Measurements from ENCODE around the gene ANKRD24. TPM values are rescaled to one million over a fixed set of nuclear protein-coding genes. Genes with fewer than 3 reads are reported as not detected.
A peak's percentile ranks its signal among the peaks of the same experiment; 100 is the strongest.
"Not testable (repeated sequence)": the region's sequence is repeated elsewhere in the genome, so short reads cannot be mapped to it uniquely, and the experiment has no call there.

The ANKRD24 gene
- polyA plus RNA-seq (ENCODE audit: insufficient read length in 4 of 4) = 1 to 10 TPM in 2 of 4 donors, under 1 TPM in 2; 0.89 to 1.4 (median 1.0) TPM

DNA sequence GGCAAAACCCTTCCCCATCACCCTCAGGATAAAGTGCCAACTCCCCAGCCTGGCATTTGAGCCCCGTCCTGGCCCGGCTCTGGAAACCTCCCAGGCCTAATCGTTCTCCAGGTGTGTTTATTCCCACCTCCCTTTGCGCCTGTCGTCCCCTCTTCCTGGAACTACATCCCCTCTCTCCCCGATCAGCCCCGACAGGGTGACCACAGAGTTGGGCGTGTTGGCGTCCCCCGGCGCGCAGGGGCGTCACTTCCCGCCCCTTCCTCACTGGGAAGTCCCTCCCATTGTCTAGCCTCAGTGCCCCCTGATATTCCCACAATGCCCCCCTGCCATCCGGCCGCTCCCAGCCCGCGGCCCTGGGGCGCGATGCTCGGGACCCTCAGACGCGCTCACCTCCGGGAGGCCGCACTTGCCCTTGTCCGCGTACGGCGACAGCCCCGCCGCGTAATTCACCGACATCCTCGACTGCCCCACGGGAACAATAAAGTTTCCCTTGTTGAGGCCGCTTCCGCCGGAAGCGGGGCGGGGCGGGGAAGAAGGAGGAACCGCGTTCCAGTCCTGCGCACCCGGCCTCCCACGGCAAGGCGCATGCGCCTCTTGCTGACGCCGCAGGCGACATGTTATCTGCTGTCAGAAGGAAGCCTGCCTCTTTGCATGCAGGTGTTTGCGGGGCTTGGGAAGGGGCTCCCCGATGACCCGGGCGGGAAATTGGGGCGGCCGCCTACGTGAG lies at the start of gene ANKRD24, which contains the start of gene SIRT6:
TSS of gene ANKRD24 (plus strand) at position 606 of the 727 bp plus-strand sequence. CDS start 3,737 bp downstream, outside the sequence.
TSS of gene SIRT6 (minus strand) at position 480 of the 727 bp plus-strand sequence. CDS start at position 456, 24 bp downstream.
- DNase-seq (ENCODE audit: low read depth in 4 of 4, low spot score in 3 of 4) = peak; percentile 88 to 91 (median 88)

DNA sequence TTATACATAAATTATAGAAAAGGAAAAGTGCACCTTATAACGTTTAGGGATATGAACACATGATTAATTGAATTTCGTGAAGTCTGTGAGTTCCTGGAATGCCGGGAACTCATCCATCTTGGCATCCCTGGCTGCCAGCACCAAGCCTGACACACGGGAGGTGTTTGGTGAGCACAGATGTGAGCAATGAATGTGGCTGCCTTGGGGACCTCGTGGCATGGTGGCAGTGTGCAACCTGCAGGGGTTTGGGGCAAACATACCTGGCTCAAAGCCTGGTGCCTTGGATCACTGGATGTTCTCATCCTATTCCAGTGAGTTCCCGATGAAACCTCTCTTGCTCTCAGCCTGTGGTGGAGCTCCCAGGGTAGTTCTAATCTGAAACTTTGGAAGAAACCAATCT lies 48.1 kb upstream of the ANKRD24 start:
- DNase-seq (ENCODE audit: low read depth in 4 of 4, low spot score in 3 of 4) = no peak

DNA sequence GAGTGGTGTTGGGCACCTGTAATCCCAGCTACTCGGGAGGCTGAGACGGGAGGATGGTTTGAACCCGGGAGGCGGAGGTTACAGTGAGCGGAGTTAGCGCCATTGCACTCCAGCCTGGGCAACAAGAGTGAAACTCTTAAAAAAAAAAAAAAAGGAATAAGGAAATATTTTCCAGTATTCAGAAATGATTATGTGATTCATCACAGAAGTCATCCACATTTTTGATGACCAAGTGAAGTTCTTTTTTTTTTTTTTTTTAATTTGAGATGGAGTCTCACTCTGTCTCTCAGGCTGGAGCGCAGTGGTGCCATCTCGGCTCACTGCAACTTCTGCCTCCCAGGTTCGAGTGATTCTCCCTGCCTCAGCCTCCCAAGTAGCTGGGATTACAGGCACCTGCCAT lies 47.1 kb upstream of the ANKRD24 start:
- DNase-seq (ENCODE audit: low read depth in 4 of 4, low spot score in 3 of 4) = not testable (repeated sequence)

DNA sequence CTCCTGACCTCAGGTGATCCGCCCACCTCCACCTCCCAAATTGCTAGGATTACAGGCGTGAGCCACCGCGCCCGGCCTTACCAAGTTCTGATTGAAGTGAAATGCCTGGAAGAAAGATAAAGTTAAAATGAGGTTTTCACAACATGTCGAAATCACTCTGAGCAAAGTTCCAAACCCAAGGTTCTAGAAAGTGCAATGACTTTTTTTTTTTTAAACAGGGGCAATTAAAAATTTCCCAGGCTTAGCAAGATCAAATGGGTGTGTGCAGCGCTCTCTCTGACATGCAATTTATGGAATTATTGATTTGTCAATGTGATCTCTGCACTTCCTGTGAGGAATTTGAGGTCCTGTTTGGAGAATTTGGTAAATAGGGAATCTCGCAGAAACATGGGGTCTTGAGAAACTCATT lies 45.8 kb upstream of the ANKRD24 start:
- no peak for DNase-seq (ENCODE audit: low read depth in 4 of 4, low spot score in 3 of 4)

DNA sequence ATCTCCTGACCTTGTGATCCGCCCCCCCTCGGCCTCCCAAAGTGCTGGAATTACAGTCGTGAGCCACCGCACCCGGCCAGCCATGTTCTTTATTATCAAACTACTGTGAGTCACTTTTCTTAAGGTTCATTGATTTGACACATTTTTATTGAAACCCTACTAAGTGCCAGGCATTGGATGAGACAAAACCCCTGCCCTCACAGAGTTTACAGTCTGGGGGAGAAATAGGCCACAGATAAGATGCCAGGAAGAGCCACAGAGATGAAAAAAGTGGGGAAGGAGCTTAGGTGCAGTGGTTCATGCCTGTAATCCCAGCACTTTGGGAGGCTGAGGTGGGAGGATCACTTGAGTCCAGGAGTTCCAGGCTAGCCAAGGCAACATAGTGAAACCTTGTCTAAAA lies 44.0 kb upstream of the ANKRD24 start:
- DNase-seq (ENCODE audit: low read depth in 4 of 4, low spot score in 3 of 4) = no peak

DNA sequence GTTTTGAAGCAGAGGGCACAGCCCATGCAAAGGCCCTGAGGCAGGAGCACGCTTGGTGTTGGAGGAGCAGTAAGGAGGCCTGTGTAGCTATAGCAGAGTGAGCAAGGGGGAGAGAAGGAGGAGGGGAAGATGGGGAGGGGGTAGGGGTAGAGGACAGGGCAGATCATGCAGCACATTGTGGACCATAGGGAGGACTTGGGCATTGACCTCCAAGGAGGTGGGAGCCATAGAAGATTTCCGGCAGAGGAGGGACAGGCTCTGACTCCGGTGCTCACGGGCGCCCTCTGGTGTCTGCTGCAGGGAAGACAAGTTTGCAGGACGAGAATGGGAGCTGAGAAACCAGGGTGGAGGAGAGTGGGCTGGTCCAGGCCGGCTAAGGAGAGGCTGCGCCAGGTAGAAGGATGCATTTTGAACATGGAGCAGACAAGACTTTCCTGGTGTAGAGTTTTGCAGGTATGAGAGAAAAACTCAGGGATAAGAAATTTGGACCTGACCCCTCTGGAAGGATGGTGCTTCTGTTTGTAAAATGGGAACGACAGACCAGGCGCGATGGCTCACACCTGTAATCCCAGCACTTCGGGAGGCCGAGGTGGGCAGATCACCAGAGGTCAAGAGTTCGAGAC lies 42.8 kb upstream of the ANKRD24 start:
- DNase-seq (ENCODE audit: low read depth in 4 of 4, low spot score in 3 of 4) = peak in 1 of 4 donors; percentile 25

DNA sequence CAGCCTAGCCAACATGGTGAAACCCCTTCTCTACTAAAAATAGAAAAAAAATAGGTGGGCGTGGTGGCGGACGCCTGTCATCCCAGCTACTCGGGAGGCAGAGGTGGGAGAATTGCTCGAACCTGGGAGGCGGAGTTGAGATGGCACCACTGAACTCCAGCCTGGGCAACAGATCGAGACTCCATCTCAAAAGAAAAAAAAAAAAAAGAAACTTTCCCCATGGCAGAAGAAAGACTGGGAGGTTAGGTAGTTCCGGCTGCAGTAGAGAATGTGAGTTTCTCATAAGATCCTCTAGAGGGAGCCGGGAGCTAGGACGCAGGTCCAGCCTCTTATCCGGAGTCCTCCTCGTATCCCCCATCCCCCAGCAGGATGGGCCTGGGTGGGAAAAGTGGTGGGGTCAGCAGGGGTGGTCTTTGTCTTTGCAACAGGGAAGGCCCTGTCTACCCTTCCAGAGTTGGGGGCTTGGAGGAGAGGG lies 42.2 kb upstream of the ANKRD24 start:
- peak in 1 of 4 donors; percentile 26 for DNase-seq (ENCODE audit: low read depth in 4 of 4, low spot score in 3 of 4)

DNA sequence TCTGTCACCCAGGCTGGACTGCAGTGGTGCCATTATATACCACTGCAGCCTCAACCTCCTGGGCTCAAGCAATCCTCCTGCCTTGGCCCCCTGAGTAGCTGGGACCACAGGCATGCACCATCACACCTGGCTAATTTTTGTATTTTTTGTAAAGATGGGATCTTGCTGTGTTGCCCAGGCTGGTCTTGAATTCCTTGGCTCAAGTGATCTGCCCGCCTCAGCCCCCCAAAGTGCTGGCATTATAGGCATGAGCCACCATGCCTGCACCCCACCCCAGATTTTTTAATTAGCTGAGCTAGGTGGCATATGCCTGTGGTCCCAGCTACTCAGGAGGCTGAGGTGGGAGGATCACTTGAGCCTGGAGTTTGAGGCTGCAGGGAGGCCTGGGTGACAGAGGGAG lies 39.6 kb upstream of the ANKRD24 start:
- not testable (repeated sequence) for DNase-seq (ENCODE audit: low read depth in 4 of 4, low spot score in 3 of 4)

DNA sequence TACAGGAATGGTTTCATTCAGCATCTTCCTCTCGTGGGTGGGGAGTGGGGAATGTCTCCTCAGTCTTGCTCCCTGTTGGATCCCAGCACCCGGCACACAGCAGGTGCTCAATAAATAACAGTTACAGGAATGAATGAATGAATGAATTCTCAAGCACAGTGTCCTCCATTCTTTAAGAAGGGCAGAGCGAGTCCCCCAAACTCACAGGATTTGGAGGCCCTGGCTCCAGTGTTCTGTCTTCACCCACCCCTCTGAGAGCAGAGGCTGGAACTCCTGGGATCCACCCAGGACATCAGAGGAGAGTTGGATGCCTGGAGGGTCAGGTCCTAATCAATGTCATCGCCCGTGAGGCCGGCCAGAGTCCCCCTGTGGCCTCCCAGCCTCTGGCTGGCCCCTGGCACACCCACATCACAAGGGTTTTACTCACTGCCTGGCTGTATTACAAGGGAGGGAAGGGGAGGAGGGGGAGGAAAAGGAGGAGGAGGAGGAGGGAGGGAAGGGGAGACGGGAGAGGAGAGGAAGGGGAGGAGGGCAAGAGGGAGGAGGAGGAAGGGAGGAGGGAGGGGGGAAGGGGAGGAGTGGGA lies 37.7 kb upstream of the ANKRD24 start:
- DNase-seq (ENCODE audit: low read depth in 4 of 4, low spot score in 3 of 4) = no peak

DNA sequence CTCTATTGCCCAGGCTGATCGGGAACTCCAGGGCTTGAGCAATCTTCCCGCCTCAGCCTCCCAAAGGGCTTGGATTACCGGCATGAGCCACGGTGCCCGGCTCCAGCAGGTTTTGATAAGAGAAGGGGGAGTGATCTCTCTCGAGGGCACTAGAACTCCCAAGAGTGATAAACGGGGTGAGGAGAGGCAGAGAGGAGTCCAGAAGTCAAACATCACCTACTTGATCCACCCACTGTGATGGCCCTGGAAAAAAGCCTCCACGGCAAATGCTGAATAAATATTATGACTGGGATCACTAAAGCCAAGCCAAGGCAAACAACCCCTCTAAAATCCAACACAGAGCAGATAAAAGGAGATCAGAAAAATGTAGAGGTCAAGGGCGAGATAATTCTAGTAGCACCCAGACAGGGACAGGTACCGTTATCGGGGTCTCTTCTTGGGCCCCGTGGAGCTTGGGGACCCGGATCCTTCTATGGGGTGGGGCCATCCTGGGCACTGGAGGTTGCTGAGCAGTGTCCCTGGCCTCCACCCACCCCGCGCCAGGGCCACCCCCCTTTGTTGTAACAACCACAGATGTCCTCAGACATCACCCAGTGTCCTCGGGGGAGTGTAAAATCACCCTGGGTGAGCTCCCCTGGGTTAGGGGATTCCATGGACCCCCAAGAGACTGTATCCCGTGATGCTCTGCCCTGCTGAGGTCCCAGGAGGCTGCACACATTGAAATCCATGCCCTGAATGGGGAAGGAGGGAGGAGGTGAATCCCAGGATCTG lies 32.8 kb upstream of the ANKRD24 start:
- DNase-seq (ENCODE audit: low read depth in 4 of 4, low spot score in 3 of 4) = no peak

DNA sequence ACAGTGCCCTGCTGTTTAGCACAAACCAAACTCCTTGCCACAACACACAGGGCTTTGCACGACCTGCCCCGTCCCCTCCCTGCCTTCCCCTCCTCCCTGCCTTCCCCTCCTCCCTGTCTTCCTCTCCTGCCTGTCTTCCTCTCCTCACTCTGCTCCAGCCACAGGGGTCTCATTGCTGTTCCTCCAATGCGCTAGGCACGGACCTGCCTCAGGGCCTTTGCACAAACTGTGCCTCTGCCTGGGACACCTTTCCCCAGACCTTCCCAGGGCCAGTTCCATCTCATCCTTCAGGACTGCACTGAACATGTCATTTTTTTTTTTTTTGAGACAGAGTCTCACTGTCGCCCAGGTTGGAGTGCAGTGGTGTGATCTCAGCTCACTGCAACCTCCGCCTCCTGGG lies 30.9 kb upstream of the ANKRD24 start:
- DNase-seq (ENCODE audit: low read depth in 4 of 4, low spot score in 3 of 4) = no peak

DNA sequence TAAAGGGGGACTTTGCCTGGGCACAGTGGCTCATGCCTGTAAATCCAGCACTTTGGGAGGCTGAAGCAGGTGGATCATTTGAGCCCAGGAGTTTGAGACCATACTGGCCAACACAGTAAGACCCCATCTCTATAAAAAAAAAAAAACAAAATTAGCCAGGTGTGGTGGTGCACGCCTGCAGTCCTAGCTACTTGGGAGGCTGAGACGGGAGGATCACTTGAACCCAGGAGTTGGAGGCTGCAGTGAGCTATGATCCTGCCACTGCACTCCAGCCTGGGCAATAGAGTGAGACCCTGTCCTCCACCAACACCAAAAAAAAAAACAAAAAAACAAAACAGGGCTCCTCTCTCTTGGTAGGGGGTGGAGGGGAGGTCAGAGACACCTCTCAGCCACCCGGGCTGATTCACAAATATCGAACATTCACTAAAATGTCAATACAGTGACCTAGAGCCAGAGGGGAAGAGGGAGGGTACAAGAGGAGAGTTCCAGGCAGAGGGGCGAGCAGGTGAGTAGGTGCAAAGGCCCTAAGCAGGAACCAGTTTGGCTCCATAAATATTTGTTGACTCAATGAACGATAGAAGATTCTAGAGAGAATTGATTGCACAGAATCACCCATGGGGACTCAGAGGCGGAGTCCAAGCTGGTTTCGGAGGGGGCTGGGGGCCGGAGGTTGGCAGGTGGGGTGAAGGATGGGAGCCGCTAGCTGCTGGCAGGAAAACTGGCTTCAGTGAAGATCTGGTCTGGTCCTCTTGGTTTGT lies 30.1 kb upstream of the ANKRD24 start:
- DNase-seq (ENCODE audit: low read depth in 4 of 4, low spot score in 3 of 4) = no peak

DNA sequence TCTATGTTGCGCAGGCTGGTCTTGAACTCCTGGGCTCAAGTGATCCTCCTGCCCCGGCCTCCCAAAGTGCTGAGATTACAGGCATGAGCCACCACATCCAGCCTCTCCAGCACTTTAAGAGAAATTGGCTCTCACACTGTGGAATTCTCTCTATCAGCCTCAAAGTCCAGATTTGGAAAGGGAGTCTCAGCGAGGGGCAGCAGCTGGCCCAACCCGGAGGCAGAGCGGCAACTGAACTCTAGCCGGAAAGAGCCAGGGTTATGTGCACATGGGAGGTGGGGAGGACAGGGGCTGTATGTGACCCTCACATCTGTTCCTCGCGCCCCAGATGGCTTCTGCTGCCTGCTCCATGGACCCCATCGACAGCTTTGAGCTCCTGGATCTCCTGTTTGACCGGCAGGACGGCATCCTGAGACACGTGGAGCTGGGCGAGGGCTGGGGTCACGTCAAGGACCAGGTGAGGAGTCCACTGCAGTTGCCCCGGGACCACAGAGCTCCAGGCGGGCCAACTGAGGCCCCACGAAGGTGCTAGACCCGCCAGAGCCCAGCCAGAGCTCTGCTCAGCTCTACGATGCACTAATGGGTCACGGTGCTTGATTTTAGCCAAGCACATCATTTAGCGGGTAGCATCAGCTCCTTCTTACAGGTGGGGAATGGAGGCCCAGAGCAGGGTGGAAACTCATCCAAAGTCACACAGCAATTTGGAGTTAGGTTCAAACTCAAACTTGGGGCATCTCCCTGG lies 27.7 kb upstream of the ANKRD24 start:
- no peak for DNase-seq (ENCODE audit: low read depth in 4 of 4, low spot score in 3 of 4)

DNA sequence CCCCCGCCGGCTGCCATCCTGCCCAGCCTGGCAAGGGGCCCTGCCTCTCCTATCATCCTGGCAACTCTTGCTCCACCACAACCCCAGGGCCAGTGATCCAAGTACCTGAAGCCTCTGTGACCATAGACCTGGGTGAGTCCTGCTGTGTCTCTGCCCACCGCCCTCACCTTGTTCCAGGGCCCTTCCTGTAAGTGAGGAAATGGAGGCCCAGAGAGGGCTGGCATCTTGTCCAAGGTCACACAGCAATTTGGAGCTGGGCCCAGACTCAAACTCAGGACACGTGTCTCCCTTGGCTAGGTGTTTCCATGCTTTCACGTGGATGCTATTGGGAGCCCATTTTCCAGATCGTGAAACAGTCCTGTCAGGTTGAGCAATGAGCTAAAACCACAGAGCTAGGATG lies 25.3 kb upstream of the ANKRD24 start:
- DNase-seq (ENCODE audit: low read depth in 4 of 4, low spot score in 3 of 4) = no peak

DNA sequence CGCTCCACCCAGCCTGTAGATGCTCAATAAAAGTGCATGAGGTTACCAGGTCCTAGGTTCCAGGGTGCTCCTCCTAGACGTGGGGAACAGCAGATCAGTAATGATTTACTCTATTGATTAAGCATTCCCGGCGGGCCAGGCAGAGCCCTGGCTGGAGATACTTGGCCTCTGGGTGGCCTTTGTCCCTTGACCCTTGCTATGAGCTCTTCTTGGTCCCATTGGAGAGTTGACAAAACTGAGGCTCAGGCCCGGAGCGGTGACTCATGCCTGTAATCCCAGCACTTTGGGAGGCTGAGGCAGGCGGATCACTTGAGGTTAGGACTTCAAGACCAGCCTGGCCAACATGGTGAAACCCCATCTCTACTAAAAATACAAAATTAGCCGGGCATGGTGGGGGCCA lies 24.5 kb upstream of the ANKRD24 start:
- DNase-seq (ENCODE audit: low read depth in 4 of 4, low spot score in 3 of 4) = not testable (repeated sequence)

DNA sequence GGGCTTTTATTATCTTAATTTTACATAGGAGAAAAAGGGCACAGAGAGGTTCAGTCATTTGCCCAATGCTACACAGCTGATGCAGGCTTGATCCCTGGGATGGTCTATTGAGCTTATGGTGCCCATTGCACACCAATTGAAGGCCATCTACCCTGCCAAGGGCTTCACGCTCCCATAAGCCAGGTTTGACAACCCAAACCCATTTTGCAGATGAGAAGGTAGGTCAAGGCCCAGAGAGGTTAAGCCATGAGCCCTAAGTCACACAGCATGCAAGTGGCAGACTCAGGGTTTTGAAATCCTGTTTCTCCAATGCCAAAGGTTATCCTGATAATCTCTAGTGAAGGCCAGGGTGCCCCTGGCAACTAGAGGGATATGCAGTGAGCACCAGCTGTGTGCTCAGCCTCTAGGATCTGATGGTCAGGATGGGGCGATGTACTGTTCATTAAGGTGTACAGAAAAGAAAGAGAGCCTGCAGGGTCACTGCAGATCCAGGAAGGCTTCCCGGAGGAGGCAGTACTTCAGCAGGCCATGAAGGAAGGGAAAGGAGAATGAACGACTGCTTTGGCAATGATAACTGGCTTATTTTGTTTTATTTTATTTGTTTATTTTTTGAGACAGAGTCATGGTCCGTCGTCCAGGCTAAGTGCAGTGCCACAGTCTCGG lies 20.9 kb upstream of the ANKRD24 start:
- no peak for DNase-seq (ENCODE audit: low read depth in 4 of 4, low spot score in 3 of 4)

DNA sequence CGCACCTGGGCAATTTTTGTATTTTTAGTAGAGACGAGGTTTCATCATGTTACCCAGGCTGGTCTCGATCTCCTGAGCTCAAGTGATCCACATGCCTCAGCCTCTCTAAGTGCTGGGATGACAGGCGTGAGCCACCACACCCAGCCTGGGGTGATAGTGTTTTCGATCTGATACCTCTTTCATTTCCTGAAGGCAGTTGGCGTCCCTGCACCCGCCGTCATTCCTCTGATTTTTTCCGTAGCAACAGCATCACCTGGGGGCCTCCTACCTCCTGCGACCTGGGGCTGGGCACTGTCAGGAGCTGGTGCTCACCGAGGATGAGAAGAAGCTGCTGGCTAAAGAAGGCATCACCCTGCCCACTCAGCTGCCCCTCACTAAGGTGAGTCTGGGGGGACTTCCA lies 18.2 kb upstream of the ANKRD24 start:
- no peak for DNase-seq (ENCODE audit: low read depth in 4 of 4, low spot score in 3 of 4)

DNA sequence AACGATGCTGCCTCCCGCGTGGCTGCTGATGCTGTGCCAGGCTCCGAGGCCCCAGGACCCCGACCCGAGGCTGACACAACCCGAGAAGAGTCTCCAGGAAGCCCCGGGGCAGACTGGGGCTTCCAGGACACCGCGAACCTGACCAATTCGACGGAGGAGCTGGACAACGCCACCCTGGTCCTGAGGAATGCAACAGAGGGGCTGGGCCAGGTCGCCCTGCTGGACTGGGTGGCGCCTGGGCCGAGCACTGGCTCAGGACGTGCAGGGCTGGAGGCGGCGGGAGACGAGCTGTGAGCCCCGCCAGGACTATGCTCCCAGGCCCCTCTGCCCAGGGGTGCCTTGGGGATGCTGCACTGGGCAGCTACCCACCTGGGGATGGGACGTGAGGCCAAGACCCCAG lies 10.8 kb upstream of the ANKRD24 start:
- no peak for DNase-seq (ENCODE audit: low read depth in 4 of 4, low spot score in 3 of 4)

Data from right renal pelvis (tissue), 4 donors.